K562 (cell line): ENCODE measurements around the gene CALM1.

Experiments
- ELK1 ChIP-seq: sonication (generic); formaldehyde crosslinking; IDR thresholded peaks from 2 replicates; pipeline ENCODE4 v1.8.1; 2022; ENCODE audit warnings: missing genetic modification reagents
- EP300 ChIP-seq: IDR thresholded peaks from 2 replicates; pipeline ENCODE4 v1.6.1; 2012; ENCODE audit warnings: low read length, improper control_type of control experiment
- EZH2 ChIP-seq: IDR thresholded peaks from 2 replicates; pipeline ENCODE4 v1.6.1; 2012; ENCODE audit warnings: low read depth, mild to moderate bottlenecking, inconsistent platforms, low read length, borderline replicate concordance
- GABPA ChIP-seq: fragments of 200-800 bp; sonication (Bioruptor generic); conservative IDR thresholded peaks from 2 replicates; pipeline ENCODE4 v1.6.1; 2016; ENCODE audit warnings: low read depth, missing genetic modification characterization, missing compliant biosample characterization
- GTF2B ChIP-seq: IDR thresholded peaks from 2 replicates; pipeline ENCODE4 v1.6.1; 2011; ENCODE audit not compliant: insufficient read length; ENCODE audit errors: extremely low read depth
- ILK ChIP-seq: fragments of 450-650 bp; IDR thresholded peaks from 2 replicates; pipeline ENCODE4 v1.6.1; 2016; ENCODE audit warnings: missing genetic modification characterization, low read depth, mild to moderate bottlenecking, missing compliant biosample characterization, moderate library complexity, borderline replicate concordance
- MGA ChIP-seq: fragments of 450-650 bp; IDR thresholded peaks from 2 replicates; pipeline ENCODE4 v1.6.1; 2016; ENCODE audit warnings: mild to moderate bottlenecking, moderate library complexity
- MTA2 ChIP-seq: fragments of 450-650 bp; IDR thresholded peaks from 2 replicates; pipeline ENCODE4 v1.6.1; 2016; ENCODE audit warnings: low read depth
- NFRKB ChIP-seq: fragments of 450-650 bp; IDR thresholded peaks from 2 replicates; pipeline ENCODE4 v1.6.1; 2016; ENCODE audit warnings: low read depth
- RCOR1 ChIP-seq, 2 experiments: IDR thresholded peaks; 2 replicates each; pipeline ENCODE4 v1.6.1; 2012; ENCODE audit warnings: low read depth in 2 of 2, low read length in 2 of 2, borderline replicate concordance in 1 of 2, improper control_type of control experiment in 1 of 2
- ZBTB40 ChIP-seq, 2 experiments: fragments of 450-650 bp in 1 of 2; sonication (generic) in 1 of 2; formaldehyde crosslinking in 1 of 2; IDR thresholded peaks; 2 replicates each; pipeline versions ENCODE4 v1.7.1 to v1.9.0; 2016 to 2022; ENCODE audit warnings: inconsistent platforms in 1 of 2, mild to moderate bottlenecking in 1 of 2, missing genetic modification reagents in 1 of 2
- ZNF707 ChIP-seq: fragments of 250-450 bp; sonication (Bioruptor Pico); conservative IDR thresholded peaks from 2 replicates; pipeline ENCODE4 v1.8.0; 2022; ENCODE audit warnings: inconsistent platforms, mild to moderate bottlenecking, moderate library complexity

- TF ChIP-seq ILK = no peak
- TF ChIP-seq RCOR1 (IDR thresholded peaks at IDR 0.05; ENCODE audit: borderline replicate concordance in 1 of 2, low read depth in 2 of 2, low read length in 2 of 2) = no peak
- no peak for TF ChIP-seq ZNF707 (CRISPR knock-in tag)
- no peak for TF ChIP-seq EZH2
- TF ChIP-seq MGA = no peak
- TF ChIP-seq GTF2B = no peak
- no peak for TF ChIP-seq MTA2
- no peak for TF ChIP-seq ELK1 (CRISPR knock-in tag)
- TF ChIP-seq ZBTB40 (IDR thresholded peaks at IDR 0.05) = no peak
- TF ChIP-seq ZBTB40 (CRISPR knock-in tag; IDR thresholded peaks at IDR 0.05) = no peak
- no peak for TF ChIP-seq EP300
- TF ChIP-seq NFRKB = no peak
- TF ChIP-seq GABPA (tag) = no peak
Measured at GRCh38 chr14:90440592-90440991, 43.8 kb downstream of the CALM1 start.
